Fibroblast of the aortic adventitia (primary cell): ENCODE results near the gene GRID2IP. TPM values are rescaled to one million over a fixed set of nuclear protein-coding genes. Genes with fewer than 3 reads are reported as not detected.
"Not testable (repeated sequence)": the region's sequence is repeated elsewhere in the genome, so short reads cannot be mapped to it uniquely, and the experiment has no call there.

Experiments
- DNase-seq: peaks from one replicate; pipeline ENCODE4 v3.0.0-alpha.2; 2010; ENCODE audit warnings: low read depth
- H3K4me3 ChIP-seq: 2 replicates; pipeline ENCODE4 v1.5.1; 2011; ENCODE audit warnings: low read depth, mild to moderate bottlenecking, control low read depth, low read length, moderate library complexity
- CTCF ChIP-seq: IDR thresholded peaks from 2 replicates; pipeline ENCODE4 v1.5.1; 2011; ENCODE audit warnings: mild to moderate bottlenecking, low read length, control low read depth, inconsistent platforms; ENCODE audit not compliant: insufficient read depth
- total RNA-seq: library from RNA; depleted of rRNA; stranded (reverse); fragments of >200 nt; gene quantifications from 2 replicates; pipeline ENCODE4 v1.2.3, GENCODE V29; 2012; ENCODE audit warnings: low replicate concordance

GRID2IP gene
- total RNA-seq, 1 donor: not detected

DNA sequence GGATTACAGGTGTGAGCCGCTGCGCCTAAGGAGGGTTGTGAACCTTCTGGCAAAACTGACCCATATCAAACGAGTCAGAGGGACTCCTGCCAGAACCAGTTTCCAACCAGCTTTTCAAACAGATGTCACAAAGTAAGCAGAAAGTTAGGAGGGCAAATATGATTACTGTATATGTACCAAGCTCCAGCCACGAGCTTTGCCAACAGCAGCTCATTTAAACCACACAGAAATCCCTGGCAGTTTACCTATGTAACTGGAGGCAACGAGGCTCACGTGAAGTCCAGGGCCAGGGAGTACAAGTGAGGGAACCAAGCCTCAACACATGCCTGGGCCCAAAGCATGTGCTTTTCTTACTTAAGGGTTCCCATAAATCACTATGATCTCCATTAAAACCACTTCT lies 91.0 kb downstream of the GRID2IP start:
- no peak for DNase-seq
- H3K4me3 ChIP-seq: no peak overlapping the region
- TF ChIP-seq CTCF: no peak

- not testable (repeated sequence) for H3K4me3 ChIP-seq, DNase-seq
These were observed 92.6 kb downstream of the GRID2IP start for GRCh38 chr7:6458676-6459075.

DNA sequence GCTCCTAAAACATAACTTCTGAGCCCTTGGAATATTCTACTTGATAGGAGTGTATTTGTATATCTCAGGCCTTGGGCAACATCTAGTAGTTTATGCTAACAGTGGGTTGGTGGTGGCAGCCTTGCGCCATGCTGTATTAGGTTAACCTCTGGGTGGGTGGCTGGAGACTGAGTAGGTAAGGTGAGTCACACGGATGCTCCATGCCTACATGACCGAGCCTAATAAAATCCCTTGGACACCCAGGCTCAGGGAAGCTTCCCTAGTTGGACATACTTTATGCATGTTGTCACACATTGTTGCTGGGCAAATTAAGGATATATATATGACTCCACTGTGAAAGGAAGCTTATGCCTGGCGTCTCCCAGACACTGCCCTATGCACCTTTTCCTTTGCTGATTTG lies 97.5 kb downstream of the GRID2IP start:
- peak; percentile 68 for DNase-seq
- H3K4me3 ChIP-seq: no peak overlapping the region
- no peak for TF ChIP-seq CTCF

GRCh38 chr7:6451224-6451705 lies 100.0 kb downstream of the GRID2IP start:
- TF ChIP-seq CTCF: no peak
- DNase-seq: no peak
- no peak overlapping the region for H3K4me3 ChIP-seq

- not testable (repeated sequence) for H3K4me3 ChIP-seq, DNase-seq
These were observed 100.7 kb downstream of the GRID2IP start for GRCh38 chr7:6450591-6450990.

DNA sequence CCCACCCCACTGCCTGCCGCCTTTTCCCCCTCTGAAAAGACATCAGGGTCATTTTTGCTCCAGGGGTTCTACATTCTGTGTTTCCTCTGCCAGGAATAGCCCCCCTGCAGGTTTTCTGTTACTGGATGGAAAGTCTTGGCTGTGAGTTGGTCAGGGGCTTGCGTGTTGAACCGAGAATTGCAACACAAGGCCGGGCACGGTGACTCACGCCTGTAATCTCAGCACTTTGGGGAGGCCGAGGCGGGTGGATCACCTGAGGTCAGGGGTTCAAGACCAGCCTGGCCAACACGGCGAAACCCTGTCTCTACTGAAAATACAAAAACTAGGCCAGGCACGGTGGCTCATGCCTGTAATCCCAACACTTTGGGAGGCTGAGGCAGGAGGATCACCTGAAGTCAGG lies 101.4 kb downstream of the GRID2IP start:
- peak; percentile 39 for DNase-seq
- H3K4me3 ChIP-seq: not testable (repeated sequence)

DNA sequence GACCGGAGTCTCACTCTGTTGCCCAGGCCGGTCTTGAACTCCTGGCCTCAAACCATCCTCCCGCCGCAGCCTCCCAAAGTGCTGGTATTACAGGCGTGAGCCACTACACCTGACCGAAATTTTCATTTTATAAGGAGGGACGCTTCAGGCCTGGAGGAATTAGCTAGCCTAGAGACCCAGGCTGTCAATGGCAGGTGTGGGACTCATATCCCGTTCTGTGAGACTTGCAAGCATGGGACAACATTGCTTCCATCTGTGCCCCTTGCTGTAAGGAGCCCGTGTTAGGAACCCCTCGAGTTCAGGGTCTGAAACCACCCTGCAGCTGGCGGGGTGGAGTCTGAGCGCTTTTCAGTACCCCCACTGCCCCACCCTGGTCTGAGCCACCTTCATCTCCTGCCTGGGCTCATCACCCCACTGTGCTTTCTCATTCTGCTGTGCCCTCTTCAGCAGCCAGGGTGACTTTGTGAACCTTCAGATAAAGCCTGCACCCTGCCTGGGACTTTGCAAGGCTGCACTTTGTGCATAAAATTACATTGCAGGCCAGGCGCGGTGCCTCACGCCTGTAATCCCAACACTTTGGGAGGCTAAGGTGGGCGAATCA lies 102.2 kb downstream of the GRID2IP start:
- H3K4me3 ChIP-seq: no peak overlapping the region
- no peak for TF ChIP-seq CTCF
- no peak for DNase-seq

DNA sequence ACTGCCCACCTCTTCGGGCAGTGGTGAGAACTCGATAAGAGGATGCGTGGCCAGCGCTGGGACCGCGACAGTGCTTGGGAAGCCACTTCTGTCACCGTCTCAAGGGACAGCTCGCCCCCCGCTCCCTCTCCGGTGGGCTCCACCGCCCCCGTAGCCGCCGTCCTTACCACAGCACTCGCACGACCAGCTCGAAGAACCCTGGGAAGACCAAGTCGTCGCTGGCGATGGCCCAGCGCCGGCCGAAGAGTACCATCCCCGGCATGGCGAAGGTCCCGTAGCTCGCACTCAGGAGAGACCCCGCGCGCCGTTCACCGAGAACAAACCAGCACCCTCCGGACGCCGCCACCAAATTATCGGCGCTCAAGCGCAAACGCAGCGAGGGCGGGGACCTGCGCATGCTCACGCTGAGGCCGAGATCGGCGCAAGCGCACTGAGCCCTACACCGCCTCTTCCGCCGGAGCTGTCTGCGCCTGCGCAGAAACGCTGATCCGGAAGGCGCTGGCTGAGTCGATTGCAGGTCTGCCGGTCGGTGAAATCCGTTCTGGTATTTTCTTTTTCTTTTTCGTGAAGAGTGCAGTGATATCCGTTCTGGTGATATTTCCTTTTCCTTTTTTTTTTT lies 103.6 kb downstream of the GRID2IP start, which contains the start of gene DAGLB:
Gene DAGLB, minus strand, starts transcription at position 374 of the 619 bp plus-strand sequence. Its CDS starts 112 bp downstream, at position 262.
- peak within 1 kb of the TSS; percentile 97 for H3K4me3 ChIP-seq
- no peak for TF ChIP-seq CTCF
- peak; percentile 93 for DNase-seq

Other genes with a start within 250 kb of the GRID2IP start
- 21.8 and 22.2 TPM in 2 replicates for gene FAM220A, start 202.5 kb downstream of the GRID2IP start, total RNA-seq
- gene RAC1, start 176.9 kb downstream of the GRID2IP start, total RNA-seq: 71.3 and 97.5 TPM in 2 replicates
- 21.4 and 38.3 TPM in 2 replicates for gene DAGLB, start 103.5 kb downstream of the GRID2IP start, total RNA-seq
- 57.0 and 434 TPM in 2 replicates for gene KDELR2, start 67.3 kb downstream of the GRID2IP start, total RNA-seq
- gene ZDHHC4, start 26.0 kb upstream of the GRID2IP start, total RNA-seq: 51.2 and 63.8 TPM in 2 replicates
- gene INTS15, start 38.6 kb upstream of the GRID2IP start, total RNA-seq: 8.7 and 10.8 TPM in 2 replicates
- 0.54 and 1.6 TPM in 2 replicates for gene ZNF853, start 64.1 kb upstream of the GRID2IP start, total RNA-seq
- gene ZNF316, start 85.9 kb upstream of the GRID2IP start, total RNA-seq: 9.9 and 21.0 TPM in 2 replicates
- 16.9 and 36.9 TPM in 2 replicates for gene ZNF12, start 155.5 kb upstream of the GRID2IP start, total RNA-seq
- not detected in 2 replicates for gene RSPH10B2, start 202.6 kb upstream of the GRID2IP start, total RNA-seq